Effector CD4-positive, alpha-beta T cell (primary cell): ENCODE results near the gene TMEM38B.
"Not testable (repeated sequence)": the region's sequence is repeated elsewhere in the genome, so short reads cannot be mapped to it uniquely, and the experiment has no call there.

Experiments
- DNase-seq: peaks from one replicate; pipeline ENCODE4 v3.0.0-alpha.2; 2020

The TMEM38B gene

GRCh38 chr9:105725370-105725769, 31.0 kb downstream of the TMEM38B start:
- no peak for DNase-seq

- not testable (repeated sequence) for DNase-seq
Measured at GRCh38 chr9:105728230-105728629, 33.9 kb downstream of the TMEM38B start.

- not testable (repeated sequence) for DNase-seq
Measured at GRCh38 chr9:105731420-105731819, 37.1 kb downstream of the TMEM38B start.

- DNase-seq, result no peak
Measured at GRCh38 chr9:105735366-105735765, 41.0 kb downstream of the TMEM38B start.

GRCh38 chr9:105737205-105737604, 42.9 kb downstream of the TMEM38B start:
- DNase-seq, result no peak

GRCh38 chr9:105742088-105742487, 47.7 kb downstream of the TMEM38B start:
- DNase-seq, result no peak

- not testable (repeated sequence) for DNase-seq
Measured at GRCh38 chr9:105747325-105747724, 53.0 kb downstream of the TMEM38B start.

GRCh38 chr9:105751761-105752160, 57.4 kb downstream of the TMEM38B start:
- DNase-seq, result no peak

GRCh38 chr9:105757496-105758251, 63.3 kb downstream of the TMEM38B start:
- DNase-seq, result no peak

- no peak for DNase-seq
Measured at GRCh38 chr9:105760053-105760452, 65.7 kb downstream of the TMEM38B start.

- DNase-seq, result not testable (repeated sequence)
Measured at GRCh38 chr9:105782561-105783494, 88.5 kb downstream of the TMEM38B start.

- not testable (repeated sequence) for DNase-seq
Measured at GRCh38 chr9:105783495-105783872, 89.1 kb downstream of the TMEM38B start.

GRCh38 chr9:105786796-105787195, 92.5 kb downstream of the TMEM38B start:
- DNase-seq, result not testable (repeated sequence)

- DNase-seq, result no peak
Measured at GRCh38 chr9:105816202-105816744, 121.9 kb downstream of the TMEM38B start.

- DNase-seq, result no peak
Measured at GRCh38 chr9:105816981-105817380, 122.6 kb downstream of the TMEM38B start.

- no peak for DNase-seq
Measured at GRCh38 chr9:105818903-105819302, 124.6 kb downstream of the TMEM38B start.

- no peak for DNase-seq
Measured at GRCh38 chr9:105822814-105823213, 128.5 kb downstream of the TMEM38B start.
